ENCODE measurements around the gene RIGI. TPM values are rescaled to one million over a fixed set of nuclear protein-coding genes. Genes with fewer than 3 reads are reported as not detected.

RIGI gene
- total and polyA plus RNA-seq, 2 of the 13 experiments (the other 11 are each of a cell fraction or from before 2014, with no cell fraction given): 3.0 to 8.2 TPM

DNA sequence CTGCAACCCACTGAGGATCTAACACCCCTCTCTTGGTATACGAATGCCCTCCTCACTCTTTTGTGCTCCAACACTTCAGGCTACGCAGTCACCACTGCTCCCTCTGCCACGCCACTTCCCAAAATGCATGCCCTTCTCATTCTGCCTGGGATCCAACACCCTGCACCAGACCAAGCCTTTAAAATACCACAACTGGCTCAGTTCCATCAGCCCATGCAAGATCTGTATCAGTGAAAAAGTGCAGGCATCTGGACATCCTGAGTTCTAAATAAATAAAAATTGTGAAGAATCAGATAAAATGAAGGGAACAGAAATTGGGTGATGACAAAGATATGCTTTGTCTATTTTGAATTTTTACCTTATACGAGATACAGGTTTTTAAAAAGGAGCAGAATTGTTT, 44.3 kb upstream of the RIGI start (continued):
- TF ChIP-seq ZSCAN20 (CRISPR knock-in tag; IDR thresholded peaks at IDR 0.05; ENCODE audit: borderline replicate concordance) (no peak), ARHGAP35 (CRISPR knock-in tag; IDR thresholded peaks at IDR 0.05; ENCODE audit: borderline replicate concordance) (no peak), KDM1A (CRISPR knock-in tag; IDR thresholded peaks at IDR 0.05) (no peak), AGO2 (optimal IDR thresholded peaks at IDR 0.05; ENCODE audit: low read depth, low read length) (no peak), PHF21A (CRISPR knock-in tag; IDR thresholded peaks at IDR 0.05) (no peak), MEIS1 (CRISPR knock-in tag; IDR thresholded peaks at IDR 0.05; ENCODE audit: borderline replicate concordance) (no peak)
- TF ChIP-seq, protein P1, sequence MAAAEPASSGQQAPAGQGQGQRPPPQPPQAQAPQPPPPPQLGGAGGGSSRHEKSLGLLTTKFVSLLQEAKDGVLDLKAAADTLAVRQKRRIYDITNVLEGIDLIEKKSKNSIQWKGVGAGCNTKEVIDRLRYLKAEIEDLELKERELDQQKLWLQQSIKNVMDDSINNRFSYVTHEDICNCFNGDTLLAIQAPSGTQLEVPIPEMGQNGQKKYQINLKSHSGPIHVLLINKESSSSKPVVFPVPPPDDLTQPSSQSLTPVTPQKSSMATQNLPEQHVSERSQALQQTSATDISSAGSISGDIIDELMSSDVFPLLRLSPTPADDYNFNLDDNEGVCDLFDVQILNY (CRISPR knock-in tag; conservative IDR thresholded peaks at IDR 0.05): no peak
- TF ChIP-seq, protein P2, sequence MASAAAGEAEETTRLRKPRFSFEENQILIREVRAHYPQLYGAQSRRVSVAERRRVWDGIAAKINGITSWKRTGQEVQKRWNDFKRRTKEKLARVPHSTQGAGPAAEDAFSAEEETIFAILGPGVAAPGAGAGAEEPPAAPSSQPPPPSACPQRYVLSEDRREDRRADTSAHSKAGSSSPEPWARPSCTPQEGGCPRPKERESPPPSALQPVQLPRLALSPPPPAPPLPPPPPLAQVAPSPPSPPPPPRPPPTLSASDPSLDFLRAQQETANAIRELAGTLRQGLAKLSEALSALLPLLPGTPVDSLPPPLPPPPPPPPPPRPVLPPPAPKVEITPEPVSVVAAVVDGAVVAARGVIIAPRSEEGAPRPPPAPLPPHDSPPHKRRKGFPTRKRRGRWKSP (CRISPR knock-in tag; IDR thresholded peaks at IDR 0.05): no peak
- TF ChIP-seq, protein P3, sequence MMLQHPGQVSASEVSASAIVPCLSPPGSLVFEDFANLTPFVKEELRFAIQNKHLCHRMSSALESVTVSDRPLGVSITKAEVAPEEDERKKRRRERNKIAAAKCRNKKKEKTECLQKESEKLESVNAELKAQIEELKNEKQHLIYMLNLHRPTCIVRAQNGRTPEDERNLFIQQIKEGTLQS (CRISPR knock-in tag; IDR thresholded peaks at IDR 0.05): no peak

GRCh38 chr9:32566770-32567169, 40.8 kb upstream of the RIGI start:
- Histone ChIP-seq H3K4me3 (replicated peaks in 1 of 3; ENCODE audit: insufficient read depth in 1 of 3, low read depth in 2 of 3, low read length in 3 of 3) (no peak overlapping the region), H3K9ac (ENCODE audit: insufficient read depth, low read depth, low read length) (no peak overlapping the region), H3K4me1 (ENCODE audit: insufficient read depth, low read length) (peaks cover 13% of the 10 kb centered on the region), H3K36me3 (replicated peaks in 1 of 2; ENCODE audit: control insufficient read depth in 1 of 2, insufficient read depth in 2 of 2, low read length in 2 of 2) (peaks cover 7 to 40% of the 10 kb centered on the region in 2 experiments; a peak in 4 of 5 replicates), H3K27ac (ENCODE audit: extremely low read length, insufficient read depth, low read length) (no peak overlapping the region), H3K27me3 (ENCODE audit: control insufficient read depth in 1 of 2, insufficient read depth in 2 of 2, low read length in 2 of 2) (no peaks in the 10 kb centered on the region), H4K20me1 (ENCODE audit: insufficient read depth, low read length) (no peaks in the 10 kb centered on the region), H3K79me2 (ENCODE audit: insufficient read depth, low read length) (peaks cover 23% of the 10 kb centered on the region), H3K9me3 (ENCODE audit: low read length) (no peaks in the 10 kb centered on the region), H2AFZ (ENCODE audit: low read length) (no peak overlapping the region), H3K4me2 (ENCODE audit: low read depth, low read length) (no peak overlapping the region)
- BruUV-seq (replicated peaks): no TSS peak
- WGBS (ENCODE audit: low lambda C conversion rate): 90% methylated on average over 16 of the region's 26 CpGs
- ATAC-seq: no peak
- ChIA-PET POLR2A (no interaction called here), CTCF (ENCODE audit: low intra/inter-chr PET ratio, low total read pairs) (no interaction called here)
- in situ Hi-C loops (cut with HindIII; ENCODE audit: extremely low pct_ligation_motif_present, low pct_unique_long_range_greater_than_20kb) (no loop called here), intact Hi-C loops (cut with micrococcal nuclease; ENCODE audit: unreplicated experiment) (no loop called here)
- DNase-seq (ENCODE audit: low spot score): no peak
- no peak for FAIRE-seq
- TF ChIP-seq AGO2 (optimal IDR thresholded peaks at IDR 0.05; ENCODE audit: low read depth, low read length) (peak; percentile 73), REXO4 (CRISPR knock-in tag; IDR thresholded peaks at IDR 0.05; ENCODE audit: borderline replicate concordance) (no peak)

All from HepG2 (cell line).